SJSA1 (cell line): ENCODE measurements around the gene ITPRIPL2. TPM values are rescaled to one million over a fixed set of nuclear protein-coding genes. Genes with fewer than 3 reads are reported as not detected.

Experiments used
- DNase-seq, 2 experiments: peaks; one replicate each; pipeline ENCODE4 v3.0.0-alpha.2; 2015 to 2020; ENCODE audit warnings: low spot score in 2 of 2, low read depth in 1 of 2
- H3K27ac ChIP-seq: fragments of 250-450 bp; sonication (Bioruptor Pico); 2 replicates; pipeline ENCODE4 v1.5.1; 2020; ENCODE audit warnings: mild to moderate bottlenecking, moderate library complexity
- H3K27me3 ChIP-seq: fragments of 250-450 bp; sonication (Bioruptor Pico); replicated peaks from 2 replicates; pipeline ENCODE4 v1.5.1; 2020; ENCODE audit warnings: mild to moderate bottlenecking, moderate library complexity
- H3K36me3 ChIP-seq: fragments of 250-450 bp; sonication (Bioruptor Pico); 2 replicates; pipeline ENCODE4 v1.5.1; 2020; ENCODE audit warnings: mild to moderate bottlenecking
- H3K4me1 ChIP-seq: fragments of 250-450 bp; sonication (Bioruptor Pico); replicated peaks from 2 replicates; pipeline ENCODE4 v1.6.1; 2021; ENCODE audit warnings: mild to moderate bottlenecking
- H3K4me3 ChIP-seq: fragments of 250-450 bp; sonication (Bioruptor Pico); 2 replicates; pipeline ENCODE4 v1.5.1; 2020; ENCODE audit warnings: mild to moderate bottlenecking
- H3K9me3 ChIP-seq: fragments of 250-450 bp; sonication (Bioruptor Pico); replicated peaks from 2 replicates; pipeline ENCODE4 v1.5.1; 2020; ENCODE audit warnings: mild to moderate bottlenecking
- total RNA-seq: library from RNA; depleted of rRNA; stranded (reverse); fragments of >200 nt; shearing (Covaris generic); gene quantifications from 2 replicates; pipeline ENCODE4 v1.2.3, GENCODE V29; 2014

The ITPRIPL2 gene
- total RNA-seq, 1 experiment from 2014 or later: 34.0 TPM

GRCh38 chr16:19151310-19151709 lies 37.5 kb downstream of the ITPRIPL2 start:
- Histone ChIP-seq H3K4me3 (no peak overlapping the region), H3K9me3 (no peaks in the 10 kb centered on the region; the same call in 1 of the 2 replicates), H3K27me3 (peaks cover 4% of the 10 kb centered on the region; the same call in 1 of the 2 replicates), H3K27ac (no peak overlapping the region), H3K36me3 (no peaks in the 10 kb centered on the region), H3K4me1 (peaks cover 9% of the 10 kb centered on the region)
- DNase-seq: no peak

GRCh38 chr16:19152042-19152441 lies 38.3 kb downstream of the ITPRIPL2 start:
- DNase-seq: no peak
- Histone ChIP-seq H3K9me3 (no peaks in the 10 kb centered on the region; the same call in 1 of the 2 replicates), H3K27me3 (peaks cover 4% of the 10 kb centered on the region; the same call in 1 of the 2 replicates), H3K36me3 (no peaks in the 10 kb centered on the region), H3K4me3 (no peak overlapping the region), H3K27ac (no peak overlapping the region), H3K4me1 (peaks cover 9% of the 10 kb centered on the region)

- no peak for DNase-seq
- Histone ChIP-seq H3K4me1 (peaks cover 9% of the 10 kb centered on the region), H3K4me3 (no peak overlapping the region), H3K36me3 (no peaks in the 10 kb centered on the region), H3K27ac (no peak overlapping the region), H3K9me3 (no peaks in the 10 kb centered on the region; the same call in 1 of the 2 replicates), H3K27me3 (peaks cover 4% of the 10 kb centered on the region; the same call in 1 of the 2 replicates)
Measured at GRCh38 chr16:19153876-19154275, 40.1 kb downstream of the ITPRIPL2 start.

- no peak for DNase-seq
- no peak overlapping the region for H3K4me3 ChIP-seq
- 0 out of 2 replicates have a peak, but pooled peaks cover 5% of the 10 kb centered on the region for H3K4me1 ChIP-seq
Measured at GRCh38 chr16:19162085-19162484, 48.3 kb downstream of the ITPRIPL2 start.

GRCh38 chr16:19163215-19163614 lies 49.5 kb downstream of the ITPRIPL2 start:
- H3K9me3 ChIP-seq: no peaks in the 10 kb centered on the region
- H3K4me3 ChIP-seq: no peak overlapping the region
- no peak overlapping the region for H3K27ac ChIP-seq
- no peak for DNase-seq
- peaks cover 4% of the 10 kb centered on the region for H3K27me3 ChIP-seq
- peaks cover 11% of the 10 kb centered on the region for H3K4me1 ChIP-seq
- no peaks in the 10 kb centered on the region for H3K36me3 ChIP-seq

More at GRCh38 chr16:19162085-19162484, 48.3 kb downstream of the ITPRIPL2 start:
- no peaks in the 10 kb centered on the region for H3K36me3 ChIP-seq
- H3K9me3 ChIP-seq: no peaks in the 10 kb centered on the region
- no peaks in the 10 kb centered on the region for H3K27me3 ChIP-seq
- no peak overlapping the region for H3K27ac ChIP-seq

GRCh38 chr16:19164285-19164684 lies 50.5 kb downstream of the ITPRIPL2 start:
- H3K27ac ChIP-seq: no peak overlapping the region

GRCh38 chr16:19165101-19165500 lies 51.3 kb downstream of the ITPRIPL2 start:
- Histone ChIP-seq H3K27ac (no peak overlapping the region), H3K27me3 (peaks cover 21% of the 10 kb centered on the region), H3K4me1 (peaks cover 19% of the 10 kb centered on the region), H3K4me3 (no peak overlapping the region), H3K9me3 (no peaks in the 10 kb centered on the region), H3K36me3 (no peaks in the 10 kb centered on the region)
- DNase-seq: no peak

More at GRCh38 chr16:19164285-19164684, 50.5 kb downstream of the ITPRIPL2 start:
- no peaks in the 10 kb centered on the region for H3K9me3 ChIP-seq
- H3K27me3 ChIP-seq: peaks cover 13% of the 10 kb centered on the region
- peaks cover 19% of the 10 kb centered on the region for H3K4me1 ChIP-seq
- DNase-seq: no peak
- no peaks in the 10 kb centered on the region for H3K36me3 ChIP-seq
- H3K4me3 ChIP-seq: no peak overlapping the region

GRCh38 chr16:19166500-19166899 lies 52.7 kb downstream of the ITPRIPL2 start:
- Histone ChIP-seq H3K27ac (no peak overlapping the region), H3K4me3 (no peak overlapping the region), H3K9me3 (no peaks in the 10 kb centered on the region), H3K27me3 (peaks cover 24% of the 10 kb centered on the region), H3K4me1 (peaks cover 19% of the 10 kb centered on the region), H3K36me3 (no peaks in the 10 kb centered on the region)
- DNase-seq: no peak

- Histone ChIP-seq H3K9me3 (no peaks in the 10 kb centered on the region), H3K36me3 (no peaks in the 10 kb centered on the region), H3K4me3 (peak within 1 kb of the TSS; percentile 37), H3K27me3 (peaks cover 27% of the 10 kb centered on the region), H3K4me1 (peaks cover 19% of the 10 kb centered on the region), H3K27ac (no peak within 1 kb of the TSS)
- peak; percentile 48 to 64 for DNase-seq
Measured at GRCh38 chr16:19167710-19168370, 54.1 kb downstream of the ITPRIPL2 start, which contains the start of gene SYT17. TSS of gene SYT17 (plus strand) at chr16:19168240. CDS start at chr16:19168647, 407 bp downstream.

- H3K4me1 ChIP-seq: peaks cover 19% of the 10 kb centered on the region
- no peaks in the 10 kb centered on the region for H3K9me3 ChIP-seq
- H3K4me3 ChIP-seq: peak overlapping the region; percentile 37
- no peaks in the 10 kb centered on the region for H3K36me3 ChIP-seq
- H3K27ac ChIP-seq: no peak overlapping the region
- peak in 1 of 2 experiments; percentile 23 for DNase-seq
- H3K27me3 ChIP-seq: peaks cover 27% of the 10 kb centered on the region
Measured at GRCh38 chr16:19168371-19169081, 54.8 kb downstream of the ITPRIPL2 start.

GRCh38 chr16:19169082-19169639 lies 55.4 kb downstream of the ITPRIPL2 start:
- peaks cover 27% of the 10 kb centered on the region for H3K27me3 ChIP-seq
- H3K36me3 ChIP-seq: no peaks in the 10 kb centered on the region
- no peak for DNase-seq
- peaks cover 19% of the 10 kb centered on the region for H3K4me1 ChIP-seq
- H3K27ac ChIP-seq: no peak overlapping the region
- no peaks in the 10 kb centered on the region for H3K9me3 ChIP-seq
- H3K4me3 ChIP-seq: no peak overlapping the region

GRCh38 chr16:19170043-19170655 lies 56.4 kb downstream of the ITPRIPL2 start:
- no peak overlapping the region for H3K27ac ChIP-seq
- no peaks in the 10 kb centered on the region for H3K9me3 ChIP-seq
- DNase-seq: no peak
- no peak overlapping the region for H3K4me3 ChIP-seq
- H3K27me3 ChIP-seq: peaks cover 27% of the 10 kb centered on the region
- no peaks in the 10 kb centered on the region for H3K36me3 ChIP-seq
- H3K4me1 ChIP-seq: peaks cover 17% of the 10 kb centered on the region
